ENCODE measurements around the gene KLRC3. TPM values are rescaled to one million over a fixed set of nuclear protein-coding genes. Genes with fewer than 3 reads are reported as not detected.
"Not testable (repeated sequence)": the region's sequence is repeated elsewhere in the genome, so short reads cannot be mapped to it uniquely, and the experiment has no call there.

KLRC3 gene
- total RNA-seq, 1 donor from 2014 or later = not detected

GRCh38 chr12:10395390-10395998, 24.9 kb downstream of the KLRC3 start:
- Histone ChIP-seq H3K4me3 (no peak overlapping the region), H3K27me3 (no peaks in the 10 kb centered on the region), H3K9me3 (no peaks in the 10 kb centered on the region), H3K36me3 (no peaks in the 10 kb centered on the region), H3K4me1 (no peaks in the 10 kb centered on the region), H3K27ac (peak overlapping the region; percentile 0)
- TF ChIP-seq POLR2A (IDR thresholded peaks at IDR 0.05) (no peak), POLR2AphosphoS5 (IDR thresholded peaks at IDR 0.05; ENCODE audit: insufficient read depth in 1 of 2, low read depth in 1 of 2) (no peak), CTCF (IDR thresholded peaks at IDR 0.05) (no peak)
- no peak for DNase-seq (ENCODE audit: extremely low spot score in 2 of 2)
- intact Hi-C loops (cut with DNase I) = no loop called here

GRCh38 chr12:10394531-10395152, 25.8 kb downstream of the KLRC3 start:
- intact Hi-C loops (cut with DNase I); DNase-seq (ENCODE audit: extremely low spot score in 2 of 2); H3K9me3 ChIP-seq; H3K27me3 ChIP-seq; H3K4me3 ChIP-seq; H3K4me1 ChIP-seq; H3K36me3 ChIP-seq: not testable (repeated sequence)
- H3K27ac ChIP-seq = peak overlapping the region; percentile 0

- H3K27me3 ChIP-seq = no peaks in the 10 kb centered on the region
- intact Hi-C loops (cut with DNase I) = no loop called here
- H3K27ac ChIP-seq = no peak overlapping the region
- H3K9me3 ChIP-seq = no peaks in the 10 kb centered on the region
- H3K36me3 ChIP-seq = no peaks in the 10 kb centered on the region
- H3K4me1 ChIP-seq = no peaks in the 10 kb centered on the region
- no peak for DNase-seq (ENCODE audit: extremely low spot score in 2 of 2)
- TF ChIP-seq CTCF (IDR thresholded peaks at IDR 0.05) = no peak
- no peak for TF ChIP-seq POLR2AphosphoS5 (IDR thresholded peaks at IDR 0.05; ENCODE audit: insufficient read depth in 1 of 2, low read depth in 1 of 2)
- no peak for TF ChIP-seq POLR2A (IDR thresholded peaks at IDR 0.05)
- no peak overlapping the region for H3K4me3 ChIP-seq
Observed at GRCh38 chr12:10393291-10393690, 27.1 kb downstream of the KLRC3 start.

- Histone ChIP-seq H3K9me3 (no peaks in the 10 kb centered on the region), H3K4me3 (no peak overlapping the region), H3K27me3 (no peaks in the 10 kb centered on the region), H3K36me3 (no peaks in the 10 kb centered on the region), H3K27ac (no peak overlapping the region), H3K4me1 (no peaks in the 10 kb centered on the region)
- DNase-seq (ENCODE audit: extremely low spot score in 2 of 2) = no peak
- intact Hi-C loops (cut with DNase I) = no loop called here
- TF ChIP-seq POLR2AphosphoS5 (IDR thresholded peaks at IDR 0.05; ENCODE audit: insufficient read depth in 1 of 2, low read depth in 1 of 2) (no peak), CTCF (IDR thresholded peaks at IDR 0.05) (no peak), POLR2A (IDR thresholded peaks at IDR 0.05) (no peak)
Observed at GRCh38 chr12:10392394-10392930, 27.9 kb downstream of the KLRC3 start.

GRCh38 chr12:10390991-10391390, 29.4 kb downstream of the KLRC3 start:
- intact Hi-C loops (cut with DNase I); DNase-seq (ENCODE audit: extremely low spot score in 2 of 2); H3K9me3 ChIP-seq; H3K27me3 ChIP-seq; H3K4me1 ChIP-seq; H3K36me3 ChIP-seq; H3K27ac ChIP-seq; H3K4me3 ChIP-seq: not testable (repeated sequence)

- H3K9me3 ChIP-seq = no peaks in the 10 kb centered on the region
- no peak within 1 kb of the TSS for H3K27ac ChIP-seq
- no peaks in the 10 kb centered on the region for H3K27me3 ChIP-seq
- DNase-seq (ENCODE audit: extremely low spot score in 2 of 2) = no peak
- no peaks in the 10 kb centered on the region for H3K4me1 ChIP-seq
- no peak within 1 kb of the TSS for H3K4me3 ChIP-seq
- H3K36me3 ChIP-seq = no peaks in the 10 kb centered on the region
- TF ChIP-seq POLR2AphosphoS5 (IDR thresholded peaks at IDR 0.05; ENCODE audit: insufficient read depth in 1 of 2, low read depth in 1 of 2) (no peak), POLR2A (IDR thresholded peaks at IDR 0.05) (no peak), CTCF (IDR thresholded peaks at IDR 0.05) (no peak)
- intact Hi-C loops (cut with DNase I) = no loop called here
Observed at GRCh38 chr12:10389904-10390303, 30.5 kb downstream of the KLRC3 start, which contains the start of gene KLRK1. TSS of gene KLRK1 (minus strand) at chr12:10390041. CDS start at chr12:10388810, 1,231 bp downstream.
